HG03469 (cell line): Measurements from ENCODE around the gene ARHGEF9.
"Not testable (repeated sequence)": the region's sequence is repeated elsewhere in the genome, so short reads cannot be mapped to it uniquely, and the experiment has no call there.

Source experiments
- ATAC-seq: cut with Tn5 transposase; IDR thresholded peaks from one replicate; pipeline ENCODE4 v1.9.1; 2021; ENCODE audit warnings: mild to moderate bottlenecking, moderate library complexity, moderate number of reproducible peaks; ENCODE audit not compliant: unreplicated experiment

The ARHGEF9 gene

GRCh38 chrX:63784902-63785707, at the start of gene ARHGEF9:
Gene ARHGEF9, minus strand, starts transcription at chrX:63785214. Its CDS starts 69 bp downstream, at chrX:63785145.
- no peak for ATAC-seq

GRCh38 chrX:63825446-63825845, 40.4 kb upstream of the ARHGEF9 start:
- not testable (repeated sequence) for ATAC-seq

GRCh38 chrX:63818156-63818555, 33.1 kb upstream of the ARHGEF9 start:
- ATAC-seq: no peak

- no peak for ATAC-seq
Observed at GRCh38 chrX:63817696-63818095, 32.7 kb upstream of the ARHGEF9 start.

DNA sequence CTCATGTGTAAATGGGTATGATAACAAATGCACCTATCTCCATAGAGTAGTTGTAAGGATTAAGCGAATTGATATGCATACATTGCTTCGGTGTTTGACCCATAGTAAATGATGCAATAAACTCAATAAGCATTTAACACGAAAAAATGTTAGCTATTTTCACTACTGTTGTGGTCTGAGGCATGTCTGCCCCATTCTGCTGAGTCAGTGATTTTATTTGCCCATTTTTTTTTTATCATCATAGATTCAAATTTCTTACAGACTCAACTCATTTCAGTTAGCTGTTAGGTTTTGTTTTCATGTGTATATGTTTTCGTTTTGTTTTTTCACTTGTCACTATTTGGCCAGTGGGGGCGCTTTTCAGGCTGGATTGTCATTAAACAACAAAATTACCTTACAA, 27.8 kb upstream of the ARHGEF9 start:
- ATAC-seq: no peak

DNA sequence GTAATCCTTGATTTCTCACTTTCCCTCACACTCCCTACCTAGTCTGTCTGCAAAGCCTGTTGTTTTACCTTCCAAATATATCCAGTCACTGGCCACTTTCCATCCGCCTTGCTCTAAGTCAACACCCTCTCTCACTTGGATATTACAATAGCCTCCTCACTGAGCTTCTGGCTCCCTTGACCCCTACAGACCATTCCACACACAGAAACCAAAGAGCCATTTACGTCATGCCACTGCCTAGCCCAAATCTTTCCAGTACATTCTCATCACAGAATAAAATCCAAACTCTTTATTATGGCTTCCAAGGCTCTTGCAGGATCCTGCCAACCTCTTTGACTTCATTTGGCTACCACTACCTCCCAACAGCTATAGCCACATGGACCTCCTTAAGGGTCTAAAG, 25.7 kb upstream of the ARHGEF9 start:
- no peak for ATAC-seq

DNA sequence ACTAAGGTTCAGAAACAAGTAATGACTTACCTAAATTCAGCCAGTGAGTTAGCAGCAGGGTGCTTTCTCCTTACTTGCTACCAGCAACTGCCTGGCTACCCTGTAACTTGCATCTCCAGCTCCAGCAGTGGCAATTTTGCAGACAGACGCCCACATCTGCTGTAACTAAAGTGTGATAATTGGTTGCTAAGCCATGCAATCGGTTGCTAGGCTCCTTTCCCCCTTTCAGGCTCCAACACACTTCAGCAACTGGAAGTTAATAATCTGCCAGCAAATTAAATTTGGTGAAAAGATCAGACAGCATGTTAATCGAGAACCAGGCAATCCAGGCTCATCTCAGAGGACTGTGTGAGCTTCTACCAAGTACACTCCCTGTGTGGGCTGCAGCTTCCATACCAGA, 24.2 kb upstream of the ARHGEF9 start:
- ATAC-seq: no peak

DNA sequence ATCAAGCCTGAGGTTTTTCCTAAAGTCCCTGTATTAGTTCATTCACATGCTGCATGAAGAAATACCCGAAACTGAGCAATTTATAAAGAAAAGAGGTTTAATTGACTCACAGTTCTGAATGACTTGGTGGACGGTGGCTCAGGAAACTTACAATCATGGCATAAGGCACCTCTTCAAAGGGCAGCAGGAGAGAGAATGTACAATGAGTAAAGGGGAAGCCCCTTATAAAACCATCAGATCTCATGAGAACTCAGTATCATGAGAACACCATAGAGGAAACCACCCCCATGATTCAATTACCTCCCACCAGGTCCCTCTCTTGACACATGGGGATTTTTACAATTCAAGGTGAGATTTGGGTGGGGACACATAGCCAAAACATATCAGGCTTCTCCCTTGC, 10.4 kb upstream of the ARHGEF9 start:
- not testable (repeated sequence) for ATAC-seq

DNA sequence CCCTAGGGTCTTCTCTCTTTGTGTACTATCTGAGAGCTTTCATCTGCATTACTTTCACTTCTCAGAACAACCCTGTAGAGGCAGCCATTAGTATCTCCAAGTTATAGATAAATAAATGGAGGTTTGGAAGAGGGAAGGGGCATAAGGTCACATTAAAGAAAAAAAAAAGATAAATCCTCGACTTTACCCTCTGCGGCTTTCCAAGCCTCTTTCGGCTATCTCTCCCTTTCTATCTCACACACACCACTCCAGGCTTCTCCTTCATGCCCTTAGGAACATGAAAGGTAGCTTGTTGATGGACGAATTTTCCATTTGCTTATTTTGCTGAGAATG, 660 bp upstream of the ARHGEF9 start:
- no peak for ATAC-seq

DNA sequence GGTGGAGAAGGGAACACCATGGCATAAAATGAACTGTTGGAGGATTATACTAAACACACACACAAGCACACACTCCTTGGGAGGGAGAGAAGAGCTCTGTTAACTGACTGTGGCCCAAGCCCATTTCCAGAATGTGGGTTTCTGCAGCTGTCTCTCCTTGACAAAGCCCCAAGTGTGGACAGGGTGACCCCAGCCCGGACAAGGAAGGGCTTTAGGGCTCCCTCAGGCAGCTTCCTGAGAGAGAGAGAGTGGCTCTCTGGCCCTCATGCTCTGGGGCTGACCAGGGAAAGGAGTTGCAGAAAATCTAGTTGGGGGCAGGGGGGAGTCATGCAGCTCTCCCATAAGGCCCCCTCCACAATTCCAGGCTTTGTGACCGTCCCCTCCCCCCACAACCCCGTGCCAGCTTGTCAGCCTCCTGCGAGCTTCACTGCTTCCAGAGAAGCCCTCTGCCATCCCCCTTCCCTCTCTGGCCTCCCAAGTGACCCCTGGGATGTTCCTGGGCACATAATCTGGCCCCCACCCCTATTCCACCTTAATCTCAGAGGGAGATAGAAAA, 590 bp downstream of the ARHGEF9 start:
- ATAC-seq: no peak

DNA sequence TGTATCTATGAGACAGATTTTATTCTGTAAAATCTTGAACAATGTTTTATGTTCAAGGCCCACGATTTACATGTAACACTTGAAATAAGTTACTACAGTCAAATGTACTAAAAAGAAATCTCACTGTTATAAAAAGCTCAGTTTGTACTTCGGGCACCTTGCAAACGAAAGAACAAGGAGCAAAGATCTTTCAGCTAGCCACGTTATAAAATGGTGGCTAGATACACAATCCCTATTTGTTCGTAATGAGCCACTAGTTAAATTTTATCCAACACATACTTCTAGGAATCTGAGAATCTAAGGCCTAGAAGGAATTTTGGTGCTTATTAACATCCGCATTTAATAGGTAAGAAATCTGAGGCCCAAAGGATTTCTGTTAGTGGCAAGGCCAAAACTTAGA, 2.5 kb downstream of the ARHGEF9 start:
- no peak for ATAC-seq

DNA sequence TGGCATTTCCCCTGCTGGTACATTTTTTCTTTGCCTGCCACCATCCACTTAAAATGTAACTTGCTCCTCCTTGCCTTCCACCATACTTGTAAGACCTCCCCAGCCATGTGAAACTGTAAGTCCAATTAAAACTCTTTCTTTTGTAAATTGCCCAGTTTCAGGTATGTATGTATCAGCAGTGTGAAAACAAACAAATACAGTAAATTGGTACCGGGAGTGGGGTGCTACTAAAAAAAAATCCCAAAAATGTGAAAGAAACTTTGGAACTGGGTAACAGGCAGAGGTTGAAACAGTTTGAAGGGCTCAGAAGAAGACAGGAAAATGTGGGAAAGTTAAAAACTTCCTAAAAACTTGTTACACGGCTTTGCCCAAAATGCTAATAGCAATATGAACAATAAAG, 16.3 kb downstream of the ARHGEF9 start:
- no peak for ATAC-seq

- ATAC-seq: no peak
Observed at GRCh38 chrX:63765712-63766111, 19.3 kb downstream of the ARHGEF9 start.

- no peak for ATAC-seq
Observed at GRCh38 chrX:63764946-63765345, 20.1 kb downstream of the ARHGEF9 start.

- peak; percentile 73 for ATAC-seq
Observed at GRCh38 chrX:63761639-63762038, 23.4 kb downstream of the ARHGEF9 start.

DNA sequence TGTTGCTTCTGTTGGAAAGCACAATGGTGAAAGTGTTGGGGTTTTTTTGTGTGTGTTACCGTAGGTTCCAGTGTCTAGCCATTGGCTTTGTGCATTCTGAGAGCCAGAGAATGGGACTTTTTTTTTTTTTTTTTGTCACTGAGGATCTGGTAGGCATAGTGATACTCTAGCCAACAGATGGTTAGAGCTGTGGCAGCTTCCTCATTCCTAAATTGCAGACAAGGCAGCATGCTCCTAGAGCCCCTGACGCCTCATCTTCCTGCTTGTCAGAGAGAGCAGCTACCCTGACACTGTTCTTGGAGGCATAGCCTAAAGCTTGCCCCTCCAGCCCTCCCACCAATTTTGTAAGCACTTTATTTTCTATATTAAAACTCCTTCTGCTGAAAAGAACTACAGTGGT, 27.0 kb downstream of the ARHGEF9 start:
- ATAC-seq: no peak

GRCh38 chrX:63755892-63756291, 29.1 kb downstream of the ARHGEF9 start:
- no peak for ATAC-seq

DNA sequence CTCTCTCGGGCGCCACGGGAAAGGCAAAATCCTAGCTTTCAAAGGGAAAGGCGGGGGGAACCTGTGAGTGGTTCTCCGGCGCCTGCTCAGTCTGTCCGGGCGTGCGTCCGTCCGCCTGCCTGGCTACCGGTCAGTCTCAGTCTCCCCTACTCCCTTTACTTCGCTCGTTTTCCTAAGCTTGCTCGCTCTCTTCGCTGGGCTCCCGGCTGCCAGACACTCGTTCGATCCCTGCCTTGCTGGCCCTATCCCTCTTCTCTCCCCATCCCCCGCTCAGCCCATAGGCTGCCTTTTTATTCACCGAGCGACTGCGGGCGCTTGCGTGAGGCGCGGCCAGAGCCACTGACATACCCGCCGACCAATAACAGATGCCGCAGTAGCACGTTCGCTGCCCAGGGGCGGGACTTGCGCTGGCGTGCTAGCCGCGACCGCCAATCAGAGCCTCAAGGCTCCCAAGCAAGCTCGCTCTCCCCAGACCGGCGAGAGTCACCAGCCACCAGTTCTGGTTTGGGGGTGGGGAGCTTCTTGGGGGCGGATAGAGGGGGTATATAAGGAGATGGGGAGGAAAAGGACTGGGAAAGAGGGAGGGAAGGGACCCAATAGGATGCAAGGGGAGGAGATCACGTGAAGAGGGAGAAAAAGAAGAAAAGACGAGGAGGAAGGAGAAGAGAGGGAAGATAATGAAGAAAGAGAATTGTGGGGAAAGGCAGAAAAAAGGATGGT, 30.0 kb downstream of the ARHGEF9 start:
- peak; percentile 97 for ATAC-seq

- ATAC-seq: no peak
Observed at GRCh38 chrX:63754136-63754859, 30.7 kb downstream of the ARHGEF9 start.

DNA sequence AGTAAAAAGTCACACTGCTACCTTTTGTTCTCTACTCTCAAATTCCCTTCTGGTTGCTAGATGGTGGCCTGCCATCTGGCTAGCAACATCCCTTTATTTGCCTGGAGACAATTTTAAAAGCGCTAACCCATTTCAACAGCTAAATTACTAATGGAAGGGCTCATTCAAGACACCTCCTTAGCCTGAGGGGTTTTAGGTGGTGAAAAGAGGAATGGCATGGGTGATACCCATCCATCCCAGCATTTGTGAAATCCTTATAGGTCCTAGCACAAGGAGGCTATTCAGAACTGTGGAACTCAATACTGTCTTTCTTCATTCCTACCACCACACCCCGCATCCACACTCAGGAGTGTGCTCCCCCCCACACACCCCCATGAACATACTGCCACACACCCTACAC, 33.5 kb downstream of the ARHGEF9 start:
- ATAC-seq: no peak

DNA sequence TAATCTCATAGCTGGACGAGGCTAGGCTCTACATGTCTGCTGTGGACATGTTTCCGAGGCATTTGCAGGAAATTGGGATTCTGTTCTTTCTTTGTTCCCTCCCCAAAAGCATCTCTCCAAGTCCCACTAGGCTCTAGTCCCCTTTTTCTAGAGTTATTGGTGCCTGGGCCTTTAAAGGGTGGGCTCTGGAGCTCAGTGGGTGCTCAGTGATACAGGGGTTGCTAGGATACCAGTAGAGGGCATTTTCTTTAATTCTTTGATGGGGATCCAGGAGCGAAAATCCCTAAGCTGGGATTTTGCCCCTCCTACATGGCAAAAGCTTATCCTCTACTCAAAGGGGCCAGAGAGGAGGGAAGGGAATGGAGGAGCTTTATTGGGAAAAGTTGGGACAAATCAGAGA, 34.2 kb downstream of the ARHGEF9 start:
- no peak for ATAC-seq
